ENCODE measurements around the gene SUN1. TPM values are rescaled to one million over a fixed set of nuclear protein-coding genes. Genes with fewer than 3 reads are reported as not detected.

Gene SUN1
- polyA plus RNA-seq, 3 donors: 44.2 to 154 (median 51.5) TPM

DNA sequence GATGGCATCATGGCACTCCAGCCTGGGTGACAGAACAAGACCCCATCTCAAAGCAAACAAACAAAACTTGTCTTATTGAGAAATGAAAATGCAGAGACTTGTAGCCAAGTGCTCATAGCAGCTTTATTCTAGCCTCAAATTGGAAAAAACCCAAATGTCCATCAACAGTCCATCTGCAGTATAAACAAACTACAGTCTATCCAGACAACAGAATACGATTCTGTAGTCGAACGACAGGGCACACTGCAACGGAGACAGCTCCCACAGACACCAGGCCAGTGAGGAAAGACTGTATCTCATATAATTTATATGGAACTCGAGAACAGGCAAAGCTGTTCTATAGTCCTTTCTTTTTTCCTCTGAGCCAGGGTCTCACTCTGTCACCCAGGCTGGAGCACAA lies 40.8 kb upstream of the SUN1 start:
- H3K36me3 ChIP-seq (replicated peaks in 1 of 2; ENCODE audit: control insufficient read depth in 1 of 2, insufficient read depth in 2 of 2, low read length in 2 of 2): no peaks in the 10 kb centered on the region
- TF ChIP-seq, protein P1, sequence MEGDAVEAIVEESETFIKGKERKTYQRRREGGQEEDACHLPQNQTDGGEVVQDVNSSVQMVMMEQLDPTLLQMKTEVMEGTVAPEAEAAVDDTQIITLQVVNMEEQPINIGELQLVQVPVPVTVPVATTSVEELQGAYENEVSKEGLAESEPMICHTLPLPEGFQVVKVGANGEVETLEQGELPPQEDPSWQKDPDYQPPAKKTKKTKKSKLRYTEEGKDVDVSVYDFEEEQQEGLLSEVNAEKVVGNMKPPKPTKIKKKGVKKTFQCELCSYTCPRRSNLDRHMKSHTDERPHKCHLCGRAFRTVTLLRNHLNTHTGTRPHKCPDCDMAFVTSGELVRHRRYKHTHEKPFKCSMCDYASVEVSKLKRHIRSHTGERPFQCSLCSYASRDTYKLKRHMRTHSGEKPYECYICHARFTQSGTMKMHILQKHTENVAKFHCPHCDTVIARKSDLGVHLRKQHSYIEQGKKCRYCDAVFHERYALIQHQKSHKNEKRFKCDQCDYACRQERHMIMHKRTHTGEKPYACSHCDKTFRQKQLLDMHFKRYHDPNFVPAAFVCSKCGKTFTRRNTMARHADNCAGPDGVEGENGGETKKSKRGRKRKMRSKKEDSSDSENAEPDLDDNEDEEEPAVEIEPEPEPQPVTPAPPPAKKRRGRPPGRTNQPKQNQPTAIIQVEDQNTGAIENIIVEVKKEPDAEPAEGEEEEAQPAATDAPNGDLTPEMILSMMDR (IDR thresholded peaks at IDR 0.05): no peak
- H2AFZ ChIP-seq (ENCODE audit: insufficient read depth, low read depth, low read length, poor library complexity, severe bottlenecking): no peak overlapping the region
- intact Hi-C loops (cut with micrococcal nuclease): no loop called here
- H3K4me2 ChIP-seq (replicated peaks; ENCODE audit: extremely low read depth, low read length, poor library complexity, severe bottlenecking): no peak overlapping the region
- no peaks in the 10 kb centered on the region for H3K4me1 Mint-ChIP-seq
- H3K9me3 Mint-ChIP-seq: peaks cover 3 to 10% (median 8%) of the 10 kb centered on the region in 7 donors
- WGBS (ENCODE audit: insufficient coverage): 100% methylated on average over 1 of the region's 5 CpGs
- H3K36me3 Mint-ChIP-seq: peaks cover 4 to 8% of the 10 kb centered on the region in 2 donors
- no peak overlapping the region for H3K4me3 Mint-ChIP-seq
- peaks cover 2 to 5% (median 3%) of the 10 kb centered on the region in 3 donors for H3K27me3 Mint-ChIP-seq (ENCODE audit: low read depth in 3 of 3)
- no peaks in the 10 kb centered on the region for H4K20me1 ChIP-seq (ENCODE audit: insufficient read depth, low read length)
- H3K79me2 ChIP-seq (ENCODE audit: insufficient read depth, low read length): no peaks in the 10 kb centered on the region
- no peaks in the 10 kb centered on the region for H3K27me3 ChIP-seq (ENCODE audit: control insufficient read depth in 2 of 2, insufficient read depth in 2 of 2, low read length in 2 of 2)
- H3K4me1 ChIP-seq (ENCODE audit: control insufficient read depth in 1 of 2, insufficient read depth in 2 of 2, low read length in 2 of 2): no peaks in the 10 kb centered on the region
- no peak overlapping the region for H3K27ac Mint-ChIP-seq
- H3K4me3 ChIP-seq (replicated peaks in 1 of 3; ENCODE audit: low read depth in 2 of 3, low read length in 3 of 3): no peak overlapping the region
- H3K27ac ChIP-seq (ENCODE audit: low read depth in 1 of 2, low read length in 2 of 2): no peak overlapping the region
- H3K9ac ChIP-seq (ENCODE audit: insufficient read depth, low read length, poor library complexity, severe bottlenecking): no peak overlapping the region
- H3K9me3 ChIP-seq (replicated peaks in 1 of 2; ENCODE audit: control insufficient read depth in 1 of 2, insufficient read depth in 1 of 2, low read length in 2 of 2): no peaks in the 10 kb centered on the region
- no peak for DNase-seq

DNA sequence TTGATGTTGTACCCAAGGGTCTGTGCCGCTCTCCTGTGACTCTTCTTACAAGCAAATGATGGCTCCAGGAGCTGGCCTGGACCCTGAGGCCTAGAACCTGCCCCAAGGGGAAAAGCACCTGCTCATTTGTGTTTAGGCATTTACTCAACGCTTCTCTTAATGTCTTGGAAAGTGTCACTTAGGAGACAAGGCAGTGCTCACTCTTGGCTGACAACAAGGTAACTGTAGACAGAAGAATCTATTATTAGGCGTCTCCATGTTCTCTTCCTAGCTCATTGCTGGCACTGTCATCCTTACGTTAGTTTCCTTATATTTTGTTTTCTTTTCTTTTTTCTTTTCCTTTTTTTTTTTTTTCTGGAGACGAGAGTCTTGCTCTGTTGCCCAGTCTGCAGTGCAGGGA lies 38.1 kb upstream of the SUN1 start:
- H4K20me1 ChIP-seq (ENCODE audit: insufficient read depth, low read length): no peaks in the 10 kb centered on the region
- Mint-ChIP-seq H3K4me1 (peaks cover 12% of the 10 kb centered on the region), H3K4me3 (no peak overlapping the region), H3K9me3 (peaks cover 2 to 5% (median 2%) of the 10 kb centered on the region in 7 donors), H3K36me3 (peaks cover 3 to 4% of the 10 kb centered on the region in 2 donors), H3K27ac (peak overlapping the region in 2 of 7 donors; percentile 18 to 63), H3K27me3 (ENCODE audit: low read depth in 3 of 3) (peaks cover 2 to 5% (median 3%) of the 10 kb centered on the region in 3 donors)
- no peaks in the 10 kb centered on the region for H3K27me3 ChIP-seq (ENCODE audit: control insufficient read depth in 2 of 2, insufficient read depth in 2 of 2, low read length in 2 of 2)
- H3K36me3 ChIP-seq (replicated peaks in 1 of 2; ENCODE audit: control insufficient read depth in 1 of 2, insufficient read depth in 2 of 2, low read length in 2 of 2): no peaks in the 10 kb centered on the region
- no peak overlapping the region for H3K4me2 ChIP-seq (replicated peaks; ENCODE audit: extremely low read depth, low read length, poor library complexity, severe bottlenecking)
- H3K9ac ChIP-seq (ENCODE audit: insufficient read depth, low read length, poor library complexity, severe bottlenecking): no peak overlapping the region
- WGBS (ENCODE audit: insufficient coverage): 95% methylated on average over 5 of the region's 5 CpGs
- H3K9me3 ChIP-seq (replicated peaks in 1 of 2; ENCODE audit: control insufficient read depth in 1 of 2, insufficient read depth in 1 of 2, low read length in 2 of 2): no peaks in the 10 kb centered on the region
- peaks cover 8 to 10% of the 10 kb centered on the region in 2 donors for H3K4me1 ChIP-seq (ENCODE audit: control insufficient read depth in 1 of 2, insufficient read depth in 2 of 2, low read length in 2 of 2)
- TF ChIP-seq, protein P1 (IDR thresholded peaks at IDR 0.05): no peak
- DNase-seq: no peak
- H2AFZ ChIP-seq (ENCODE audit: insufficient read depth, low read depth, low read length, poor library complexity, severe bottlenecking): no peak overlapping the region
- H3K27ac ChIP-seq (ENCODE audit: low read depth in 1 of 2, low read length in 2 of 2): no peak overlapping the region
- intact Hi-C loops (cut with micrococcal nuclease): no loop called here
- no peak overlapping the region for H3K4me3 ChIP-seq (replicated peaks in 1 of 3; ENCODE audit: low read depth in 2 of 3, low read length in 3 of 3)
- no peaks in the 10 kb centered on the region for H3K79me2 ChIP-seq (ENCODE audit: insufficient read depth, low read length)
